Peyer's patch (tissue), 4 donors: ENCODE data around the gene PLAAT4. TPM values are rescaled to one million over a fixed set of nuclear protein-coding genes. Genes with fewer than 3 reads are reported as not detected.

ENCODE experiments used
- DNase-seq, 3 donors: peaks; one replicate each; pipeline ENCODE4 v3.0.0-alpha.2; 2017 to 2019
- H3K27ac ChIP-seq, 4 donors: fragments of 200-600 bp; sonication (generic); one replicate each; pipeline ENCODE4 v1.5.1; 2016 to 2019
- H3K27me3 ChIP-seq, 2 donors: fragments of 200-600 bp; sonication (generic); one replicate each; pipeline ENCODE4 v1.5.1; 2019
- H3K36me3 ChIP-seq, 3 donors: fragments of 200-600 bp; sonication (generic); one replicate each; pipeline ENCODE4 v1.5.1; 2016 to 2019
- H3K4me1 ChIP-seq, 4 donors: fragments of 200-600 bp; sonication (generic); one replicate each; pipeline ENCODE4 v1.5.1; 2016 to 2019
- H3K4me3 ChIP-seq, 4 donors: fragments of 200-600 bp; sonication (generic); 1 replicate in 3 of 4; 2 replicates in 1 of 4; pipeline ENCODE4 v1.5.1; 2016 to 2019; ENCODE audit warnings: mild to moderate bottlenecking in 1 of 4
- H3K9me3 ChIP-seq, 4 donors: fragments of 200-600 bp; sonication (generic); one replicate each; pipeline ENCODE4 v1.5.1; 2016 to 2019; ENCODE audit warnings: mild to moderate bottlenecking in 1 of 4
- CTCF ChIP-seq, 6 experiments: fragments of 450-650 bp in 4 of 6; fragments of 200-600 bp in 2 of 6; sonication (generic) in 1 of 6; IDR thresholded peaks; one replicate each; pipeline ENCODE4 v1.5.1; 2017 to 2019; ENCODE audit warnings: antibody characterized with exemption in 6 of 6, mild to moderate bottlenecking in 3 of 6, moderate library complexity in 1 of 6
- POLR2A ChIP-seq, 2 donors: fragments of 450-650 bp; IDR thresholded peaks; one replicate each; pipeline ENCODE4 v1.5.1; 2017; ENCODE audit warnings: antibody characterized with exemption in 2 of 2, mild to moderate bottlenecking in 2 of 2, moderate library complexity in 2 of 2
- total RNA-seq, 4 donors: library from RNA; depleted of rRNA; stranded (reverse); fragments of >200 nt; gene quantifications; one replicate each; pipeline ENCODE4 v1.1.0, GENCODE V29; 2016

Gene PLAAT4
- total RNA-seq, 4 donors from 2014 or later, result 54.5 to 179 (median 93.4) TPM

GRCh38 chr11:63595296-63595695, 58.7 kb downstream of the PLAAT4 start:
- H3K27ac ChIP-seq, result no peak overlapping the region

More at GRCh38 chr11:63595296-63595695, 58.7 kb downstream of the PLAAT4 start:
- H3K4me3 ChIP-seq, result no peak overlapping the region
- TF ChIP-seq POLR2A (IDR thresholded peaks at IDR 0.05) (no peak), CTCF (IDR thresholded peaks at IDR 0.05) (no peak)
- no peaks in the 10 kb centered on the region for H3K4me1 ChIP-seq
- H3K27me3 ChIP-seq, result no peaks in the 10 kb centered on the region
- DNase-seq, result no peak
- peaks cover 0 to 6% (median 0%) of the 10 kb centered on the region in 3 donors for H3K36me3 ChIP-seq
- no peaks in the 10 kb centered on the region for H3K9me3 ChIP-seq

Other genes starting within 250 kb of the PLAAT4 start
- not detected for gene SLC22A9, start 167.0 kb upstream of the PLAAT4 start, total RNA-seq
- gene PLAAT5, start 45.6 kb upstream of the PLAAT4 start, total RNA-seq, result 1 to 10 TPM in 1 of 4 donors, under 1 TPM in 1, not detected in 2; 0.67 to 3.3 TPM
- gene LGALS12, start 30.7 kb upstream of the PLAAT4 start, total RNA-seq, result under 1 TPM in 1 of 4 donors, not detected in 3; 0.53 TPM
- 100 to 1,000 TPM in 1 of 4 donors, 10 to 100 TPM in 3; 13.2 to 144 (median 68.7) TPM for gene PLAAT2, start 26.6 kb downstream of the PLAAT4 start, total RNA-seq
- gene PLAAT3, start 77.6 kb downstream of the PLAAT4 start, total RNA-seq, result 10 to 100 TPM in 3 of 4 donors, 1 to 10 TPM in 1; 6.8 to 20.1 (median 18.4) TPM
- gene ATL3, start 134.6 kb downstream of the PLAAT4 start, total RNA-seq, result 10 to 100 TPM; 25.5 to 38.4 (median 31.3) TPM
- 100 to 1,000 TPM in 3 of 4 donors, 10 to 100 TPM in 1; 47.9 to 132 (median 101) TPM for gene RTN3, start 144.7 kb downstream of the PLAAT4 start, total RNA-seq
- 10 to 100 TPM in 1 of 4 donors, 1 to 10 TPM in 3; 3.7 to 10.5 (median 8.5) TPM for gene ZFTA, start 232.0 kb downstream of the PLAAT4 start, total RNA-seq